HCT116 (cell line): ENCODE data around the gene SCAF1. TPM values are rescaled to one million over a fixed set of nuclear protein-coding genes. Genes with fewer than 3 reads are reported as not detected.

Source experiments
- ATAC-seq: fragments of 200-7000 bp; cut with Tn5 transposase; 2 replicates; pipeline ENCODE4 v1.9.1; 2020; ENCODE audit warnings: mild to moderate bottlenecking, moderate library complexity
- BruUV-seq: library from RNA; stranded (reverse); fragments of 400-500 nt; replicated peaks from 2 replicates; lab custom pipeline; 2021; lab: Mats Ljungman, UMichigan
- CTCF ChIA-PET: fragments of 300-600 bp; sonication (Branson Sonifier 250); formaldehyde crosslinking; loops from one replicate; lab custom pipeline; 2021; ENCODE audit warnings: antibody characterized with exemption; lab: Charles Lee
- POLR2A ChIA-PET: fragments of 300-600, 350-600 bp; sonication (Branson Sonifier 250); formaldehyde crosslinking; loops from one replicate; lab custom pipeline; 2021; ENCODE audit warnings: antibody characterized with exemption; lab: Charles Lee
- RAD21 ChIA-PET, 2 experiments: fragments of 300-600 bp; sonication (Branson Sonifier 250); formaldehyde crosslinking; loops; one replicate each; lab custom pipeline; 2023; ENCODE audit warnings: low total read pairs in 2 of 2; ENCODE audit not compliant: uncharacterized antibody in 2 of 2, unreplicated experiment in 2 of 2, low non-redundant PET in 1 of 2; lab: Charles Lee
- DNase-seq: peaks from one replicate; pipeline ENCODE4 v3.0.0-alpha.2; 2010; ENCODE audit warnings: low read depth, low spot score
- H2AFZ ChIP-seq: fragments of 200-600 bp; shearing (Covaris generic), sonication (generic); 2 replicates; pipeline ENCODE4 v1.6.1; 2017; ENCODE audit warnings: low read depth, mixed run types, mixed read lengths, antibody characterized with exemption, low read length; ENCODE audit not compliant: poor library complexity, severe bottlenecking
- H3K27ac ChIP-seq: 2 replicates; pipeline ENCODE4 v1.5.1; 2012; ENCODE audit warnings: low read depth, low read length
- H3K27me3 ChIP-seq: fragments of 200-600 bp; sonication (generic); 2 replicates; pipeline ENCODE4 v1.6.1; 2016; ENCODE audit warnings: mixed run types, low read length, mixed read lengths; ENCODE audit not compliant: insufficient read depth
- H3K36me3 ChIP-seq, 2 experiments: fragments of 200-500 bp in 1 of 2; fragments of 200-600 bp in 1 of 2; sonication (Bioruptor generic) in 1 of 2; sonication (generic) in 1 of 2; 2 replicates each; pipeline versions ENCODE4 v1.5.1 to v1.6.1; 2014 to 2016; ENCODE audit warnings: low read length in 2 of 2, inconsistent platforms in 1 of 2, mixed read lengths in 1 of 2, mixed run types in 1 of 2; ENCODE audit not compliant: insufficient read depth in 2 of 2, control insufficient read depth in 1 of 2
- H3K4me1 ChIP-seq, 2 experiments: fragments of 200-600 bp in 1 of 2; sonication (generic) in 1 of 2; 2 replicates each; pipeline versions ENCODE4 v1.5.1 to v1.6.1; 2012 to 2017; ENCODE audit warnings: low read length in 2 of 2, inconsistent platforms in 1 of 2, mild to moderate bottlenecking in 1 of 2, mixed read lengths in 1 of 2, mixed run types in 1 of 2, moderate library complexity in 1 of 2; ENCODE audit not compliant: insufficient read depth in 2 of 2, control insufficient read depth in 1 of 2
- H3K4me2 ChIP-seq: fragments of 200-600 bp; sonication (generic); 2 replicates; pipeline ENCODE4 v1.6.1; 2017; ENCODE audit warnings: mixed run types, low read length, mixed read lengths
- H3K4me3 ChIP-seq, 2 experiments: fragments of 200-600 bp in 1 of 2; sonication (generic) in 1 of 2; replicated peaks in 1 of 2; 2 replicates each; pipeline ENCODE4 v1.5.1; 2011 to 2016; ENCODE audit warnings: low read length in 2 of 2, control low read depth in 1 of 2, low read depth in 1 of 2, mild to moderate bottlenecking in 1 of 2, mixed read lengths in 1 of 2, mixed run types in 1 of 2
- H3K79me2 ChIP-seq: fragments of 200-600 bp; sonication (generic); 2 replicates; pipeline ENCODE4 v1.6.1; 2017; ENCODE audit warnings: mild to moderate bottlenecking, mixed run types, low read length, moderate library complexity, mixed read lengths; ENCODE audit not compliant: insufficient read depth
- H3K9ac ChIP-seq: fragments of 200-600 bp; sonication (generic); 2 replicates; pipeline ENCODE4 v1.6.1; 2016; ENCODE audit warnings: low read length, mixed read lengths
- H3K9me2 ChIP-seq: fragments of 200-600 bp; sonication (generic), shearing (Covaris generic); 2 replicates; pipeline ENCODE4 v1.6.1; 2017; ENCODE audit warnings: mixed run types, mild to moderate bottlenecking, moderate library complexity; ENCODE audit not compliant: insufficient read depth
- H3K9me3 ChIP-seq, 2 experiments: fragments of 200-500 bp in 1 of 2; fragments of 200-600 bp in 1 of 2; sonication (Bioruptor generic) in 1 of 2; sonication (generic) in 1 of 2; 2 replicates each; pipeline ENCODE4 v1.6.1; 2014 to 2017; ENCODE audit warnings: low read length in 2 of 2, mixed read lengths in 2 of 2, inconsistent platforms in 1 of 2, low read depth in 1 of 2, mild to moderate bottlenecking in 1 of 2, mixed run types in 1 of 2, moderate library complexity in 1 of 2; ENCODE audit not compliant: control insufficient read depth in 1 of 2, insufficient read depth in 1 of 2
- H4K20me1 ChIP-seq: fragments of 200-600 bp; sonication (generic), shearing (Covaris generic); 2 replicates; pipeline ENCODE4 v1.6.1; 2017; ENCODE audit warnings: mixed run types, mild to moderate bottlenecking, moderate library complexity; ENCODE audit not compliant: insufficient read depth
- ATF3 ChIP-seq: IDR thresholded peaks from 2 replicates; pipeline ENCODE4 v1.6.1; 2012
- CBX3 ChIP-seq: IDR thresholded peaks from 2 replicates; pipeline ENCODE4 v1.6.1; 2012; ENCODE audit warnings: low read depth
- CEBPB ChIP-seq: IDR thresholded peaks from 2 replicates; pipeline ENCODE4 v1.6.1; 2012; ENCODE audit warnings: low read depth
- CTCF ChIP-seq, 3 experiments: fragments of 200-600 bp in 1 of 3; sonication (generic) in 1 of 3; IDR thresholded peaks in 2 of 3; conservative IDR thresholded peaks in 1 of 3; 2 replicates each; pipeline ENCODE4 v1.5.1; 2012 to 2017; ENCODE audit warnings: low read depth in 2 of 3, low read length in 2 of 3, antibody characterized with exemption in 1 of 3, borderline replicate concordance in 1 of 3, control low read depth in 1 of 3, mild to moderate bottlenecking in 1 of 3, mixed read lengths in 1 of 3, mixed run types in 1 of 3, moderate library complexity in 1 of 3; ENCODE audit not compliant: insufficient read depth in 1 of 3
- ELF1 ChIP-seq: IDR thresholded peaks from 2 replicates; pipeline ENCODE4 v1.6.1; 2012; ENCODE audit warnings: low read depth, borderline replicate concordance
- EZH2 ChIP-seq: fragments of 200-600 bp; sonication (generic); IDR thresholded peaks from 2 replicates; pipeline ENCODE4 v1.6.1; 2017; ENCODE audit warnings: antibody characterized with exemption, mixed run types
- EZH2phosphoT487 ChIP-seq: fragments of 200-600 bp; IDR thresholded peaks from 2 replicates; pipeline ENCODE4 v1.6.1; 2018; ENCODE audit warnings: antibody characterized with exemption, borderline replicate concordance
- FOSL1 ChIP-seq: IDR thresholded peaks from 2 replicates; pipeline ENCODE4 v1.6.1; 2012; ENCODE audit warnings: low read depth
- JUND ChIP-seq: IDR thresholded peaks from 2 replicates; pipeline ENCODE4 v1.6.1; 2012
- MAX ChIP-seq: IDR thresholded peaks from 2 replicates; pipeline ENCODE4 v1.6.1; 2012
- POLR2A ChIP-seq: IDR thresholded peaks from 2 replicates; pipeline ENCODE4 v1.7.0; 2011; ENCODE audit warnings: borderline replicate concordance; ENCODE audit not compliant: insufficient read depth, insufficient read length; ENCODE audit errors: extremely low read depth
- RAD21 ChIP-seq: IDR thresholded peaks from 2 replicates; pipeline ENCODE4 v1.6.1; 2012; ENCODE audit warnings: low read depth, mild to moderate bottlenecking
- SP1 ChIP-seq: IDR thresholded peaks from 2 replicates; pipeline ENCODE4 v1.6.1; 2012; ENCODE audit warnings: low read depth
- TCF7L2 ChIP-seq: IDR thresholded peaks from 2 replicates; pipeline ENCODE4 v1.7.0; 2011; ENCODE audit warnings: borderline replicate concordance, inconsistent platforms; ENCODE audit not compliant: insufficient read depth, insufficient read length; ENCODE audit errors: extremely low read depth
- YY1 ChIP-seq: IDR thresholded peaks from 2 replicates; pipeline ENCODE4 v1.6.1; 2011; ENCODE audit warnings: low read length, low read depth, moderate library complexity, mild to moderate bottlenecking; ENCODE audit not compliant: insufficient replicate concordance; ENCODE audit errors: extremely low read depth
- ZBTB33 ChIP-seq: IDR thresholded peaks from 2 replicates; pipeline ENCODE4 v1.6.1; 2011; ENCODE audit warnings: mild to moderate bottlenecking, low read length, moderate library complexity; ENCODE audit not compliant: insufficient replicate concordance; ENCODE audit errors: extremely low read depth
- ZFX ChIP-seq: fragments of 450-650 bp; IDR thresholded peaks from 2 replicates; pipeline ENCODE4 v1.6.1; 2017
- ZNF274 ChIP-seq: fragments of 200-500 bp; sonication (Bioruptor generic); IDR thresholded peaks from 2 replicates; pipeline ENCODE4 v1.6.1; 2014; ENCODE audit warnings: mild to moderate bottlenecking, low read depth, low read length, inconsistent platforms
- intact Hi-C: fragments of 100-400 bp; cut with micrococcal nuclease; formaldehyde crosslinking; loops from 2 replicates; pipeline ENCODE4 v1.10.0; 2022
- total RNA-seq: library from RNA; stranded (reverse); gene quantifications from one replicate; pipeline ENCODE4 v1.2.1, GENCODE V29; 2021; ENCODE audit not compliant: unreplicated experiment

Gene SCAF1
- total RNA-seq, 1 experiment from 2014 or later: 96.8 TPM

- TF ChIP-seq SP1 (no peak), POLR2A (no peak), RAD21 (no peak), MAX (no peak), CEBPB (no peak), ZFX (no peak), CTCF (IDR thresholded peaks at IDR 0.05 in 2 of 3, conservative IDR thresholded peaks at IDR 0.05 in 1 of 3; ENCODE audit: borderline replicate concordance in 1 of 3, insufficient read depth in 1 of 3, low read depth in 2 of 3, low read length in 2 of 3) (no peak), ZBTB33 (no peak), EZH2 (no peak), ELF1 (no peak), ATF3 (no peak), JUND (no peak), EZH2phosphoT487 (no peak), FOSL1 (no peak), ZNF274 (no peak), YY1 (no peak), TCF7L2 (no peak), CBX3 (no peak)
- no peak for DNase-seq
- no peaks in the 10 kb centered on the region for H3K27me3 ChIP-seq
- H3K4me2 ChIP-seq: peak overlapping the region; percentile 21; the same call in 1 of the 2 replicates
- no peaks in the 10 kb centered on the region for H3K9me2 ChIP-seq
- no peak overlapping the region for H3K4me3 ChIP-seq
- ChIA-PET RAD21 (no interaction called here), CTCF (no interaction called here), POLR2A (interaction anchor here (1.0 to 1.2 kb wide), 3 partner anchors 18 to 827 kb away, joined by 4 to 7 read pairs (median 5); partner anchors contain the start of gene PPP1R15A)
- no peaks in the 10 kb centered on the region for H3K36me3 ChIP-seq
- H3K4me1 ChIP-seq: peaks cover 4 to 14% of the 10 kb centered on the region in 2 experiments; a peak in 3 of 4 replicates
- no peak overlapping the region for H3K9ac ChIP-seq
- H3K9me3 ChIP-seq: no peaks in the 10 kb centered on the region
- ATAC-seq: no peak
- H2AFZ ChIP-seq: no peak overlapping the region
- H4K20me1 ChIP-seq: no peaks in the 10 kb centered on the region
- H3K79me2 ChIP-seq: no peaks in the 10 kb centered on the region
- intact Hi-C loops: no loop called here
- BruUV-seq: no TSS peak
- H3K27ac ChIP-seq: no peak overlapping the region
Observed at GRCh38 chr19:49699364-49699763, 57.4 kb downstream of the SCAF1 start.
